Fibroblast of skin of back (primary cell): ENCODE measurements around the gene RTP4.
A peak's percentile ranks its signal among the peaks of the same experiment; 100 is the strongest.
"Not testable (repeated sequence)": the region's sequence is repeated elsewhere in the genome, so short reads cannot be mapped to it uniquely, and the experiment has no call there.

Experiments used
- DNase-seq: peaks from one replicate; pipeline ENCODE4 v3.0.0-alpha.2; 2013

The RTP4 gene

GRCh38 chr3:187370051-187370450, 1.9 kb downstream of the RTP4 start:
- no peak for DNase-seq

GRCh38 chr3:187375581-187375980, 7.4 kb downstream of the RTP4 start:
- DNase-seq = no peak

- DNase-seq = no peak
Measured at GRCh38 chr3:187377842-187378241, 9.7 kb downstream of the RTP4 start.

GRCh38 chr3:187382609-187383151, 14.5 kb downstream of the RTP4 start:
- DNase-seq = no peak

- DNase-seq = no peak
Measured at GRCh38 chr3:187383246-187383645, 15.1 kb downstream of the RTP4 start.

GRCh38 chr3:187385296-187385695, 17.1 kb downstream of the RTP4 start:
- no peak for DNase-seq

GRCh38 chr3:187396661-187397060, 28.5 kb downstream of the RTP4 start:
- DNase-seq = no peak

- no peak for DNase-seq
Measured at GRCh38 chr3:187398955-187399354, 30.8 kb downstream of the RTP4 start.

- DNase-seq = no peak
Measured at GRCh38 chr3:187400756-187401155, 32.6 kb downstream of the RTP4 start.

GRCh38 chr3:187401856-187402255, 33.7 kb downstream of the RTP4 start:
- DNase-seq = no peak

- DNase-seq = peak; percentile 92
Measured at GRCh38 chr3:187403768-187404288, 35.6 kb downstream of the RTP4 start.

GRCh38 chr3:187406927-187407326, 38.7 kb downstream of the RTP4 start:
- no peak for DNase-seq

- DNase-seq = not testable (repeated sequence)
Measured at GRCh38 chr3:187411991-187412781, 44.0 kb downstream of the RTP4 start.
